Stimulated activated CD8-positive, alpha-beta memory T cell treated with anti-CD3 and anti-CD28 coated beads, Interleukin-4, amount 100 ng/mL, for 1 hour (primary cell): Measurements from ENCODE around the gene MBD6.
"Not testable (repeated sequence)": the region's sequence is repeated elsewhere in the genome, so short reads cannot be mapped to it uniquely, and the experiment has no call there.

Experiments
- DNase-seq, 2 donors: peaks; one replicate each; pipeline ENCODE4 v3.0.0-alpha.2; 2020; ENCODE audit warnings: low read depth in 2 of 2, low spot score in 1 of 2

Gene MBD6

DNA sequence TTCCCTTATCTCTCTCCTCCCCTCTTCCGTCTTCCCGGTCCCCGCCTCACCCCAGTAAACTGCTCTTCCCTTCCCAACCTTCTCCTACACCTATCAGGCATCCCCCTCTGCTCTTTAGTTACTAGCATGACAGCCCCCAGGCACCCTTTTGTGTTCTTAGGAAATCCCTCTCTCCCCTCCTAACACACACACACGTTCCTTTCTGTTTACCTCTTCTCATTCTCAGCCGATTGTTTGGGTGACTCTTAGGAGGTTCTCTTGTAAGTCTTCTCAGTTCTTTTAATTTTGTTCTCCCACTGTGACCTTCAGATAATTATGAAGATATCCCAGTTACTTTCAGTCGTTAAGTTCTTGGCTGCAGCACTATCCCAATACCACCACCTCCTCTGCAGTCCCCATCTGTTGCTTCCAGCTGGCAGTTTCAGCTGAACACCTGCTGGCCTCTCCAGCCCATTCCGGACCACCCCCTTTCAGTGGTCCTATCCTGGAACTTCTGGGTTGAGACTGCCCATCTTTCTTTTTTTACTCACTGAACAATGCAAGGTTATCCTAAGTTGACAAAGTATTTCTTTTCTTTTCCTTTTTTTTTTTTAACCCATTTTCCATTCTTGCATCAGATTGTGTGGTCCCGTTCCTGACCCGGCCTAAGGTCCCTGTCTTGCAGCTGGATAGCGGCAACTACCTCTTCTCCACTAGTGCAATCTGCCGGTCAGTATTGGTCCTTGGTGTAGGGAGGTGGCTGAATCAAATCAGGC lies 34.0 kb upstream of the MBD6 start:
- DNase-seq = no peak

DNA sequence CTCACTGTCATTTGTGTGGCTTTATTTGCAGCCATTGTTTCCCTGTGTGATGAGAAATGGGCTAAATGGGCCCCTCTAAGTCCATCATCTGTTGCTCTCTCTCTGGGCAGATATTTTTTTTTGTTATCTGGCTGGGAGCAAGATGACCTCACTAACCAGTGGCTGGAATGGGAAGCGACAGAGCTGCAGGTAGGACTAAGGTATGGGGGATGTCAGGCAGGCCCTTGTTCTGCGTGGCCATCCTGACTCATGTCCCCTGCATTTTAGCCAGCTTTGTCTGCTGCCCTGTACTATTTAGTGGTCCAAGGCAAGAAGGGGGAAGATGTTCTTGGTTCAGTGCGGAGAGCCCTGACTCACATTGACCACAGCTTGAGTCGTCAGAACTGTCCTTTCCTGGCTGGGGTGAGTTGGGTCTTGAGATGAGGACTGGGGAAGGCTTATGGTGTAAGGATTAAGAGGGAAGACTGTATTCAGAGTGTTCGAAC lies 33.4 kb upstream of the MBD6 start:
- no peak for DNase-seq

GRCh38 chr12:57490126-57490525 lies 32.5 kb upstream of the MBD6 start:
- DNase-seq = no peak

DNA sequence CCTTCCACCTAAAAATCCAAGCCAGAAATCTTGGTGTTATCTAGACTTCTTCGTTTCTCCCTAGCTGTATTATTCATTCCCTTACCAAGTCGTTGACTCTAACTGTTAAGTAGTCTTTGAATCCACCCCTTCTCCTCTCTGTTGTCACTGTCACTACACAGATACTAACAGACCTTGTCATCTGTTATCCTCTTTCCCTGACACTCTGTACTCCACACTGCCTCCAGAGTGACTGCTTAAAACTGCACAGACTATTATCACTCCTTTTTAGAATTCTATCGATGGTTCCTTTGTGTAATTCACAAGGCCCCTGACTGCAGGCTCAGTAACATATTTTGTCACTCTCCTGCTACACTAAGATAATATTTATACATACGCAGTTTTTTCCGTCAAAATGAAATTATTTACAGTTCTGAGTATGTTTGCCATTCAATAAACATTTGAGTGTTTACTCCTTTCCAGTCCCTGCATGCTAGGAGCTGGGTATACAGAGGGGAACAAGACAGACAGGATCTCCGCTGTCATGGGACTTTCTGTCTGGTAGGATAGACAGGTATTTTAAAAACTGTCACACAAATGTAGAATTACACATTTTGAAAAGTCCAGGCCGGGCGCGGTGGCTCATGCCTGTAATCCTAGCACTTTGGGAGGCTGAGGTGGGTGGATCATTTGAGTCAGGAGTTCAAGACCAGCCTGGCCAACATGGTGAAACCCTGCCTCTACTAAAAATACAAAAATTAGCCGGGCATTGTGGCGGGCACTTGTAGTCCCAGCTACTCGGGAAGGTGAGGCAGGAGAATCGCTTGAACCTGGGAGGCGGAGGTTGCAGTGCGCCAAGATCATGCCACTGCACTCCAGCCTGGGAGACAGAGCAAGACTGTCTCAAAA lies 31.0 kb upstream of the MBD6 start:
- DNase-seq = no peak

- not testable (repeated sequence) for DNase-seq
These were observed 27.4 kb upstream of the MBD6 start for GRCh38 chr12:57495051-57495701.

- no peak for DNase-seq
These were observed 25.8 kb upstream of the MBD6 start for GRCh38 chr12:57496822-57497221.

DNA sequence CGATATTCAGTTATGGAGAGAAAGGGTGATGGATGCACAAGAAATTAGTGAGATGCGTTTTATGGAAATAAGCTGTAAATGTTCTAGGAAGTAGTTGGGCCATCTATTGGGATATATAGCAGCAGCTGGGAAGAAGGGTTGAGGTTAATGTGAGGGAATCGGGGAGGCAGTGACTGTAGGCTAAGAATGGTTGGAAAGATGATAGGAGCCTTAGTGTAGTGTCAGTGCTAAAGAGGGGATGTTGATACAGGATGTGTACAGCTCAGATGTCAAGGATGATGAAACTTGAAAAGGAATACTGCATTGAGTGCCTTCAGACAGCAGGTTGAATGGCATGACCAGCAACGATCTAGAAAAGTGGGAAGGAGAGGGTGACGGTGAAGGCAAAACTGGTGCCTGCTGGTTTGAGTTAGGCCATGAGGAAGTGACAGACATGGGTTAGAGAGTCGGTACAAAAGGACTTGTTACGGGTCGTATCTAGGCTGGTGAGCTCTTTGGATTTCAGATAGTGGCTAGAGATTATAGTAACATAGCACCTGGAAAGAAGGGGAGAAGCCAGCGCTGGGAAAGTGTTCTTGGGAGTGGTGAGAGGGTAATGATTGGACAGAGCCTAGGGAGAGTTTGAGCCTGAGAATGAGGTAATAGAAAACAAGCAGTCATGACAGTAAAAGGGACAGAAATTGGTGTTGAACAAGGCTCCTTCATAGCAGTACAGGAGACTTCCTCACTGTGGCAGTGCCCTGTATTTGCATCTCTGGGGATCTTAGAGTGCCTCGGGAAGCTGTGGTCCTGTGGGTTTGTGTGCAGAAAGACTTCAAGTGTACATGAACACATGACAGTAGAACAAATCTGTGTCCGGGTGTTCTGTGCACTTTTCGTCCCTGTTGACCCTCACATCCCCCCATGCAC lies 25.1 kb upstream of the MBD6 start:
- no peak for DNase-seq

DNA sequence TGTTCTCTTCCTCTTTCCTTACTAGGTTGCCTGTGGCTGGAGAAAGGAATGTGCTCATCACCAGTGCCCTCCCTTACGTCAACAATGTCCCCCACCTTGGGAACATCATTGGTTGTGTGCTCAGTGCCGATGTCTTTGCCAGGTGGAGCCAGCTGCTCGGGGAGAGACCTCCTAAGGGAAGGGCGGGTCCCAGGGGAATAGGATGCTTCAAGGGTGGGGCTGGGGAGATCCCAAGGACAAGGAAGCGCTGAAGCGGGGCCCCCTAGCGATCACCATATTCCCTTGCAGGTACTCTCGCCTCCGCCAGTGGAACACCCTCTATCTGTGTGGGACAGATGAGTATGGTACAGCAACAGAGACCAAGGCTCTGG lies 24.5 kb upstream of the MBD6 start:
- DNase-seq = no peak

DNA sequence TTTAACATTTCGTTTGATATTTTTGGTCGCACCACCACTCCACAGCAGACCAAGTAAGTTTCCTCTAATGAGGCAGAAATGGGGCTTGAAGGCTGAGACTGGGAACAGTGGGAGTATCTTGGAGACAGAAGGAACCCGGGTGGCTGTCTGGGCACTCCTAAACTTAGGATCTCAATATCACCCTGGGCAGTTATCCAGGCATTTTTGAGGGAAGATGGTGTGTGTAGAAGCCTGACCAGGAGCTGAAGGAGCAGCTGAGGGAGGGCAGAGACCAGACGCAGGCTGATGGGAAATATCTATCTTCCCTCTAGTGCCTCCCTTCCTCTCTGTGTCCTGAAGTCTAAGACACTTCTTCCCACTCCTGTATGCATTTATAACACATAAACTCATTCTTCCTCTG lies 24.1 kb upstream of the MBD6 start:
- DNase-seq = no peak

- DNase-seq = no peak
These were observed 22.4 kb upstream of the MBD6 start for GRCh38 chr12:57500213-57500612.

DNA sequence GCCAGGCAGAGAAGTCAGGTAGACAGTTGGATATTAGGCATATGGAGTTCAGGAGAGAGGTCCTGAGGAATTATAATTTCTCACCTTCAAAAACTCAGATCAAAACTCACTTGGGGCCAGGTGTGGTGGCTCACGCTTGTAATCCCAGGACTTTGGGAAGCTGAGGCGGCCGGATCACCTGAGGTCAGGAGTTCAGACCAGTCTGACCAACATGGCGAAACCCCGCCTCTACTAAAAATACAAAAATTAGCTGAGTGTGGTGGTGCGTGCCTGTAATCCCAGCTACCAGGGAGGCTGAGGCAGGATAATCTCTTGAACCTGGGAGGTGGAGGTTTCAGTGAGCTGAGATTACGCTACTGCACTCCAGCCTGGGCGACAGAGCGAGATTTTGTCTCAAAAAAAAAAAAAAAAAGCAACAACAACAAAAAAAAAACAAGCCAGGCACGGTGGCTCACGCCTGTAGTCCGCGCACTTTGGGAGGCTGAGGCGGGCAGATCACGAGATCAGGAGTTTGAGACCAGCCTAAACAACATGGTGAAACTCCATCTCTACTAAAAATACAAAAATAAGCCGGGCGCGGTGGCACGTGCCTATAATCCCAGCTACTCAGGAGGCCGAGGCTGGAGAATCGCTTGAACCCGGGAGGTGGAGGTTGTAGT lies 20.2 kb upstream of the MBD6 start:
- not testable (repeated sequence) for DNase-seq

DNA sequence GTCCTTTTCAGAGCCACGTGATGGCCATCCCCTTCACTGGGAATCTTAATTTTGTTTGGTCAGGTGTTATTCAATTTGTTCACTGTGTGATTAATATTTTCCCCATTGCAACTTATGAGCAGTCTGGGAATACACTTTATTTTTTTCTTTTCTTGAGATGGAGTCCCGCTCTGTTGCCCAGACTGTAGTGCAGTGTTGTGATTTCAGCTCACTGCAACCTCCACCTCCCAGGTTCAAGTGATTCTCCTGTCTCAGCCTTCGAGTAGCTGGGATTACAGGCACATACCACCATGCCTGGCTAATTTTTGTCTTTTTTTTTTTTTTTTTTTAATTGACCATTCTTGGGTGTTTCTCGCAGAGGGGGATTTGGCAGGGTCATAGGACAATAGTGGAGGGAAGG lies 16.1 kb upstream of the MBD6 start:
- DNase-seq = not testable (repeated sequence)

DNA sequence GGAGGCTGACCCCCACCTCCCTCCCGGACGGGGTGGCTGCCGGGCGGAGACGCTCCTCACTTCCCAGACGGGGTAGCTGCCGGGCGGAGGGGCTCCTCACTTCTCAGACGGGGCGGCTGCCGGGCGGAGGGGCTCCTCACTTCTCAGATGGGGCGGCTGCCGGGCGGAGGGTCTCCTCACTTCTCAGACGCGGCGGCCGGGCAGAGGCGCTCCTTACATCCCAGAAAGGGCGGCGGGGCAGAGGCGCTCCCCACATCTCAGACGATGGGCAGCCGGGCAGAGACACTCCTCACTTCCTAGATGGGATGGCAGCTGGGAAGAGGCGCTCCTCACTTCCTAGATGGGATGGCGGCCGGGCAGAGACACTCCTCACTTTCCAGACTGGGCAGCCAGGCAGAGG lies 14.8 kb upstream of the MBD6 start:
- not testable (repeated sequence) for DNase-seq

DNA sequence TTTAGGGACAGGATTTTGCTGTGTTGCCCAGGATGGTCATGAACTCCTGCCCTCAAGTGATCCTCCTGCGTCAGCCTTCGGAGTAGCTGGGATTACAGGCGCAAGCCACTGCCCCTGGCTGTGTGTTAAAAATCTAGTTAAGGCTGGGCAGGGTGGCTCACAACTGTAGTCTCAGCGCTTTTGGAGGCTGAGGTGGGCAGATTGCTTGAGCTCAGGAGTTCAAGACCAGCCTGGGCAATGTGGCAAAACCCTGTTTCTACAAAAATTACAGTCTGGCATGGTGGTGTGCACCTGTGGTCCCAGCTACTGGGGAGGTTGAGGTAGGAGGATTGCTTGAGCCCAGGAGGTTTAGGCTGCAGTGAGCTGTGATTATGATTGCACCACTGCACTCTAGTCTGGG lies 11.5 kb upstream of the MBD6 start:
- DNase-seq = no peak

DNA sequence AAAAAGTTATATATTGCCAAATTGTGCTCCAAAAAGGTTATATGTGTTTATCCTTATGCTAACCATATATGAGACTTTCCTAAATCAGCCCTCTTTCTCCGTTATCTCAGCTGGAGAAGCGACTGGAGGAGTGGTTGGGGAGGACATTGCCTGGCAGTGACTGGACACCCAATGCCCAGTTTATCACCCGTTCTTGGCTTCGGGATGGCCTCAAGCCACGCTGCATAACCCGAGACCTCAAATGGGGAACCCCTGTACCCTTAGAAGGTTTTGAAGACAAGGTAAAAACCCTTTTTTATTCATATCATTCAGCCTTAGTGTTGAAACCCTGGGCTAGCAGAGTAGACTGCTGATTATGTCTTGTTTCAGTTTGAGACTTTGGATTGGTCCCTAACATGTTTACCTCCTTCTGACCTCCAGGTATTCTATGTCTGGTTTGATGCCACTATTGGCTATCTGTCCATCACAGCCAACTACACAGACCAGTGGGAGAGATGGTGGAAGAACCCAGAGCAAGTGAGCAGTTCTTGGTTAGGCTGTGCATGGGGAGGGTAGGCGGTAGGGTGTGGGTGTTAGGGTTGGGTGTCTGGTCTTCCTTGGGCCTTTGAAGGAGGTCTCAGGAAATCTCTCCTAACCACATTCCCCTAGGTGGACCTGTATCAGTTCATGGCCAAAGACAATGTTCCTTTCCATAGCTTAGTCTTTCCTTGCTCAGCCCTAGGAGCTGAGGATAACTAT lies 10.9 kb upstream of the MBD6 start:
- no peak for DNase-seq

DNA sequence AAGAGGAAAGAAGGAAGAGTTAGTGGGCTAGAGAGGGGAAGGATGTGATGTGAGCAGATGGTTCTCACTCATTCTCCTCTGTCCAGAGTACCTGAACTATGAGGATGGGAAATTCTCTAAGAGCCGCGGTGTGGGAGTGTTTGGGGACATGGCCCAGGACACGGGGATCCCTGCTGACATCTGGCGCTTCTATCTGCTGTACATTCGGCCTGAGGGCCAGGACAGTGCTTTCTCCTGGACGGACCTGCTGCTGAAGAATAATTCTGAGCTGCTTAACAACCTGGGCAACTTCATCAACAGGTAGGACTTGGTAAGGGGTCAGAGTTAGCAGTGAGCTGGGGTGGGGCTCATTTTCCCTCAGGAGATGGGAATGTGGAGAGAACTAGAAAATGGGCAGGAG lies 10.0 kb upstream of the MBD6 start:
- DNase-seq = no peak

DNA sequence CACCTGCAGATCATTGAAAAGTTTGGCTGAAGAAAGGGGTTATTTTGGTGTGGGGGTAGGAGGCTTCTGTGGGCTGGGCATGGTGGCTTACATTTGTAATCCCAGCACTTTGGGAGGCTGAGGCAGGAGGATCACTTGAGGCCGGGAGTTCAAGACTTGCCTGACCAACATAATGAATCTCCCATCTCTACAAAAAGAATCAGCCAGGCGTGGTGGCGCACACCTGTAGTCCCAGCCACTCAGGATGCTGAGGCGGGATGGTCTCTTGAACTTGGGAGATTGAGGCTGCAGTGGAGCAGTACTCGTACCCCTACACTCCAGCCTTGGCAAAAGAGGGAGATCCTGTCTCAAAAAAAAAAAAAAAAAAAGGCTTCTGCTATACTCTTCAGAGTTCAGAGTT lies 9.4 kb upstream of the MBD6 start:
- DNase-seq = no peak

DNA sequence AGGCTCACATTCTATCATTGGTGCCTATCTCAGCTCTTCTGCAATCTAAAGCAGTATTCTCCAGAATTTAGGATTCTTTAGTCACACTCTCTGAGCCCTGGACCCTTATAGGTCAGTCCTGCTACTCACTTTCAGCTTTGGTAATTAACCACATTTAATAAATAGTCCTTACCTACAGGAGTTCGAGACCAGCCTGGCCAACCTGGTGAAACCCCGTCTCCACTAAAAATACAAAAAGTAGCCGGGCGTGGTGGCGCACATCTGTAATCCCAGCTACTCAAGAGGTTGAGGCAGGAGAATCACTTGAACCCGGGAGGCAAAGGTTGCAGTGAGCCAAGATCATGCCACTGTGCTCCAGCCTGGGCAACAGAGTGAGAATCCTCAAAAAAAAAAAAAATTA lies 8.9 kb upstream of the MBD6 start:
- DNase-seq = not testable (repeated sequence)

GRCh38 chr12:57514246-57514645 lies 8.4 kb upstream of the MBD6 start:
- not testable (repeated sequence) for DNase-seq
